Osteoblast (primary cell): ENCODE data around the gene NCMAP. TPM values are rescaled to one million over a fixed set of nuclear protein-coding genes. Genes with fewer than 3 reads are reported as not detected.

Experiments used
- DNase-seq: peaks from one replicate; pipeline ENCODE4 v3.0.0; 2011; ENCODE audit warnings: low spot score, mixed read lengths; ENCODE audit not compliant: insufficient read length; ENCODE audit errors: missing footprints
- H2AFZ ChIP-seq: 2 replicates; pipeline ENCODE4 v1.6.0; 2011; ENCODE audit warnings: mild to moderate bottlenecking, low read length
- H3K27ac ChIP-seq: 2 replicates; pipeline ENCODE4 v1.5.1; 2011; ENCODE audit warnings: mild to moderate bottlenecking, low read depth, low read length, moderate library complexity
- H3K27me3 ChIP-seq: 2 replicates; pipeline ENCODE4 v1.6.0; 2012; ENCODE audit warnings: mild to moderate bottlenecking, control low read depth, inconsistent platforms, low read length, moderate library complexity; ENCODE audit not compliant: insufficient read depth
- H3K36me3 ChIP-seq: 2 replicates; pipeline ENCODE4 v1.5.1; 2011; ENCODE audit warnings: mild to moderate bottlenecking, low read length, control low read depth, moderate library complexity; ENCODE audit not compliant: insufficient read depth
- H3K4me1 ChIP-seq: 2 replicates; pipeline ENCODE4 v1.5.1; 2011; ENCODE audit warnings: mild to moderate bottlenecking, low read length, control low read depth, moderate library complexity; ENCODE audit not compliant: insufficient read depth
- H3K4me2 ChIP-seq: 2 replicates; pipeline ENCODE4 v1.6.0; 2011; ENCODE audit warnings: mild to moderate bottlenecking, low read length; ENCODE audit not compliant: insufficient read depth
- H3K4me3 ChIP-seq: fragments of 200-600 bp; sonication (generic); 3 replicates; pipeline ENCODE4 v1.5.1; 2012; ENCODE audit warnings: mild to moderate bottlenecking, low read length, inconsistent platforms; ENCODE audit not compliant: insufficient read depth
- H3K79me2 ChIP-seq: 2 replicates; pipeline ENCODE4 v1.6.0; 2012; ENCODE audit warnings: mild to moderate bottlenecking, low read length, control low read depth, inconsistent platforms; ENCODE audit not compliant: insufficient read depth
- H3K9me3 ChIP-seq: 2 replicates; pipeline ENCODE4 v1.5.1; 2011; ENCODE audit warnings: low read depth, low read length, control low read depth
- H4K20me1 ChIP-seq: 2 replicates; pipeline ENCODE4 v1.6.0; 2012; ENCODE audit warnings: mild to moderate bottlenecking, low read length, control low read depth; ENCODE audit not compliant: insufficient read depth
- CTCF ChIP-seq: IDR thresholded peaks from 2 replicates; pipeline ENCODE4 v1.5.1; 2011; ENCODE audit warnings: mild to moderate bottlenecking, low read depth, low read length, moderate library complexity; ENCODE audit errors: extremely low read depth
- total RNA-seq: library from RNA; depleted of rRNA; stranded (reverse); fragments of >200 nt; gene quantifications from 2 replicates; pipeline ENCODE4 v1.2.3, GENCODE V29; 2012

Gene NCMAP
- total RNA-seq, 1 donor = not detected

GRCh38 chr1:24557711-24558131 lies 1.8 kb downstream of the NCMAP start:
- no peaks in the 10 kb centered on the region for H3K79me2 ChIP-seq
- H3K36me3 ChIP-seq = no peaks in the 10 kb centered on the region
- TF ChIP-seq CTCF = no peak
- no peaks in the 10 kb centered on the region for H3K4me1 ChIP-seq
- H3K27ac ChIP-seq = no peak overlapping the region
- H2AFZ ChIP-seq = no peak overlapping the region
- no peaks in the 10 kb centered on the region for H3K9me3 ChIP-seq
- DNase-seq = no peak
- peaks cover 49% of the 10 kb centered on the region for H3K27me3 ChIP-seq
- H3K4me2 ChIP-seq = peak overlapping the region; percentile 13
- H3K4me3 ChIP-seq = no peak overlapping the region
- H4K20me1 ChIP-seq = peaks cover 3% of the 10 kb centered on the region

- peaks cover 3% of the 10 kb centered on the region for H4K20me1 ChIP-seq
- no peak overlapping the region for H3K4me3 ChIP-seq
- DNase-seq = no peak
- H3K79me2 ChIP-seq = no peaks in the 10 kb centered on the region
- no peaks in the 10 kb centered on the region for H3K36me3 ChIP-seq
- no peak overlapping the region for H3K27ac ChIP-seq
- peaks cover 49% of the 10 kb centered on the region for H3K27me3 ChIP-seq
- no peak overlapping the region for H2AFZ ChIP-seq
- no peak overlapping the region for H3K4me2 ChIP-seq
- no peaks in the 10 kb centered on the region for H3K4me1 ChIP-seq
- no peaks in the 10 kb centered on the region for H3K9me3 ChIP-seq
- TF ChIP-seq CTCF = no peak
Observed at GRCh38 chr1:24558455-24558854, 2.6 kb downstream of the NCMAP start.

- Histone ChIP-seq H3K4me1 (no peaks in the 10 kb centered on the region), H3K27me3 (peaks cover 46% of the 10 kb centered on the region), H3K27ac (no peak overlapping the region), H4K20me1 (peaks cover 3% of the 10 kb centered on the region), H3K9me3 (no peaks in the 10 kb centered on the region), H2AFZ (no peak overlapping the region), H3K4me2 (peak overlapping the region; percentile 23), H3K4me3 (no peak overlapping the region), H3K79me2 (no peaks in the 10 kb centered on the region), H3K36me3 (no peaks in the 10 kb centered on the region)
- DNase-seq = peak; percentile 95
- TF ChIP-seq CTCF = no peak
Observed at GRCh38 chr1:24558902-24559791, 3.3 kb downstream of the NCMAP start.

- H2AFZ ChIP-seq = no peak overlapping the region
- TF ChIP-seq CTCF = no peak
- no peak for DNase-seq
- H3K27me3 ChIP-seq = peaks cover 34% of the 10 kb centered on the region
- no peaks in the 10 kb centered on the region for H3K79me2 ChIP-seq
- no peak overlapping the region for H3K4me3 ChIP-seq
- no peak overlapping the region for H3K4me2 ChIP-seq
- H3K9me3 ChIP-seq = no peaks in the 10 kb centered on the region
- H3K4me1 ChIP-seq = no peaks in the 10 kb centered on the region
- H3K36me3 ChIP-seq = no peaks in the 10 kb centered on the region
- peaks cover 3% of the 10 kb centered on the region for H4K20me1 ChIP-seq
- no peak overlapping the region for H3K27ac ChIP-seq
Observed at GRCh38 chr1:24560361-24560760, 4.5 kb downstream of the NCMAP start.
